NCI-H2196 treated with DMSO at 0.1 percent for 48 hours (cell line): ENCODE results near the gene CMTM2.
A peak's percentile ranks its signal among the peaks of the same experiment; 100 is the strongest.
"Not testable (repeated sequence)": the region's sequence is repeated elsewhere in the genome, so short reads cannot be mapped to it uniquely, and the experiment has no call there.

Experiments
- DNase-seq: peaks from one replicate; lab custom pipeline; 2025; ENCODE audit not compliant: unreplicated experiment; lab: John Stamatoyannopoulos, UW

The CMTM2 gene

GRCh38 chr16:66605979-66606751 is 26.9 kb downstream of the CMTM2 start:
- no peak for DNase-seq

- DNase-seq, result peak; percentile 22
Observed at GRCh38 chr16:66608241-66609138, 29.2 kb downstream of the CMTM2 start.

DNA sequence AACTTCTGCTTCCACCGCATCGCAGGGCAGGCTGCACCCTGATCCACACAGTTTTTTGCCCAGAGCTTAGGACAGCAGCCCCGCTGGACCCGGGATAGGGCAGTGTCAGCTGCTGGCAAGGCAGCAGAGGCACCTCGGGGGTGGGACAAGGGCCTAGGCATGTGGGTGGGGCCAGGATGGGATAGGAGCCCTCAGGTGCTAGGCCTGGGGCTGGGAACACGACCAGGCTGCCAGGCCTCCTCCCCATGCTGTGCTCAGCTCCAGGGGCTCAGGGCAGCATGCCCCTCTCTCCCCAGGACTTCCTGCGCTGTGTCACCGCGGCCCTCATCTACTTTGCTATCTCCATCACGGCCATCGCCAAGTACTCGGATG is 29.9 kb downstream of the CMTM2 start:
- DNase-seq, result no peak

DNA sequence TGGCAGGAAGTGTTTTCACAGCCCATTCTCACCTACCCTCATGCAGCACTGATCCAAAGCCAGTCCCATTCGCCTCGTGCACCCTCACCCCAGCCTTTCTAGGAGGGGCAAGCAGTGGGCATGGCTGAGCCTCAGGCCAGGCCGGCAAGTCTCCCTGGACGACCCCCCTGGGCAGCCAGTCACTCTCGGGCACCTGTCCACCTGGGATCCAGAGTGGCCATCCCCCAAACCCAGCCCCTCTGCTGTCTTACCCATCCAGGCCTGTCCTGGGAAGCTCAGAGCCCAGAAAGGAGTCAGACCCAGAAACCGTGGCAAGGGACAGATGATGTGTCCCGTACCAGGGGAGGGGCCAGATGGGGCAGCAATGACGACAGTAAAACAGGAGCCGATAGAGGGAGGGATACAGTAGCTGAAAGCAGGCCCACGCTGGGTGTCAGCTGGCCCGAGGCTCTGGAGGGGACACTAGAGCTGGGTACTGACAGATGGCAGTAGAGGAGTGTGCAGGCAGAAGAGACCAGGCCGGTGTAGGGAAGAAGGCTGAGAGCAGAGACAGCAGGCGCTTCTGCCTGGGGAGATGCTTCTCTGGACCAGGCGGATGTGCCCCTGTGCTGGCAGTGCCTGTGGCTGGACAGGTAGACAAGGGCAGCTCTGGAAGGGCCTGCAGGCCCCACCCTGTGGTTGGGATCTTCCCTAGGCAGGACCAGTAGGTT is 31.0 kb downstream of the CMTM2 start:
- no peak for DNase-seq

DNA sequence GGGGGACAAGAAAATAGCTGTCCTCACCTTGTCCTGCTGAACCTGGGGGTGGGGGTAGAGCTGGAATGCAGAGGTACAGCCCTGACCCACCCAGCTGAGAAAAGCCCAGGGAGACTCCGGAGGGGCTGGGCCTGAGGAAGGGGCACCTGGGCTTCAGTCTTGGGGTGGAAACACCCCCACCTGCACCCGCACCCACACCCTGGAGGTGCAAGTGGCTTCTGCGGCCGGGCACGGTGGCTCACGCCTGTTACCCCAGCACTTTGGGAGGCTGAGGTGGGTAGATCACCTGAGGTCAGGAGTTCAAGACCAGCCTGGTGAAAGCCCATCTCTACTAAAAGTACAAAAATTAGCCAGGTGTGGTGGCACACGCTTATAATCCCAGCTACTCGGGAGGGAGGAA is 32.6 kb downstream of the CMTM2 start:
- DNase-seq, result not testable (repeated sequence)

DNA sequence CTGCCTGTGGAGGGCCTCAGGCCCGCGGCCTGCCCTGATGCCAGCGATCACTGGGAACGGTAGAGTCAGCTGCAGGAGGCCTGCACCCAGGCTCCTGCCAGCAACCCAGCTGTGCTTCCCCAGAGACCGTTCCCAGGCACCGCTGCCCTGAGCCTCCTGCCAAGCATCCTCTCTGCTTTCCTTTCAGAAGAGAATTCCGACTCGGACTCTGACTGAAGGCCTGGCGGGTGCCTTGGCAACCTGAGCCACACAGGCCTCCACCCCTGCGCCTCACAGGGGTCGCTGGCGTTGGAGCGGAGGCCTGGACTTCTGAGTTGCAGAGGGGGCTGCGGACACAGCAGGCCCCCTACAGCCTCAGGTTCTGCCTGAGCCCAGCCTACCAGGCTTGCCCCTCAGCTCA is 33.2 kb downstream of the CMTM2 start:
- DNase-seq, result no peak

DNA sequence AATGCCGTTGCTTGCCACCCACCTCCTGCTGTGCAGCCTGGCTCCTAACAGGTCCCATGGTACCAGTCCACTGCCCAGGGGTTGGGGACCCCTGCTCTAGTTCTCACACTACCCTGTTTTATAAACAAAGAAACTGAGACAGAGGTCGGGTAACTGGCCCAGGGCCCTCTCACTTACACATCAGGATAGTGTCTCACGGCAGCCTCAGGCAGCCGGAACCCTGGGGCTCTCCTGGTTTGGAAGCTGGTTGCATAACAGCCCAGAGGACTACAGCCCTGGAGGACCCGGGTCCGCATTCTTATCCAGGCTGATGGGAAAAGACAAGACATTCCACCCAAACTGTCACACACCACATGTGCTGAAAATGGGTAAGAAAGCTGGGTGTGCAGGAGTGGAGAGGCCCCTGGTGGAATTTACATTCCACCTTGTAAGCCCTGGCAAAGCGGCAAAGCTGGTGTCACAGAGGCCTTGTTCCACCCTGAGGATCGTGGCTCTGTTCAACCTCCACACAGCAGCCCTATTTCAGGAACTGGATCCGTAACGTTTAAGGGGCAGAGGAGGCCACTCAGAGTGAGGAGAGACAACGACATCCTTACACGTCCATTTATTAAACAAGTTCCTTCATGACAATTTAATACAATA is 35.0 kb downstream of the CMTM2 start:
- no peak for DNase-seq

- DNase-seq, result no peak
Observed at GRCh38 chr16:66616169-66616568, 36.9 kb downstream of the CMTM2 start.

- DNase-seq, result no peak
Observed at GRCh38 chr16:66616592-66616991, 37.3 kb downstream of the CMTM2 start.

- DNase-seq, result no peak
Observed at GRCh38 chr16:66617010-66617434, 37.8 kb downstream of the CMTM2 start.

DNA sequence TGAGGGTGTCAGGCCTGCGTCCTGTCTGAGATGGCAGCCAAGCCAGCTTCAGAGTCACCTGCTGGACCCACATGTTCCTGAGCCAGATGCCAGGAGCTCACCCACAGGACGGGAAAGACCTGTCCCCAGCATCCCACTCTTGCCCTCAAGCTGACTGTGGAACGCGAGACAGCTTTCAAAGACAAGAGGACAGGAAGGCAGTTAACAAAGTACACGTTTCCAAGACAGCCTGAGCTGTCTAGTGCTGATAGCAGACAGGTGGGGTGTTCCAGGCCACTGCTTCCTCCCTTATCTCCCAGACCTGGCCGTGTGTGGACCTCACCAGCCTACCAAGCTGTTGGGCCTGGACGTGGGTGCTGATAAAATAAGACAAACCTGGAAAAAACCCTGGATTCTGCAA is 38.5 kb downstream of the CMTM2 start:
- no peak for DNase-seq

DNA sequence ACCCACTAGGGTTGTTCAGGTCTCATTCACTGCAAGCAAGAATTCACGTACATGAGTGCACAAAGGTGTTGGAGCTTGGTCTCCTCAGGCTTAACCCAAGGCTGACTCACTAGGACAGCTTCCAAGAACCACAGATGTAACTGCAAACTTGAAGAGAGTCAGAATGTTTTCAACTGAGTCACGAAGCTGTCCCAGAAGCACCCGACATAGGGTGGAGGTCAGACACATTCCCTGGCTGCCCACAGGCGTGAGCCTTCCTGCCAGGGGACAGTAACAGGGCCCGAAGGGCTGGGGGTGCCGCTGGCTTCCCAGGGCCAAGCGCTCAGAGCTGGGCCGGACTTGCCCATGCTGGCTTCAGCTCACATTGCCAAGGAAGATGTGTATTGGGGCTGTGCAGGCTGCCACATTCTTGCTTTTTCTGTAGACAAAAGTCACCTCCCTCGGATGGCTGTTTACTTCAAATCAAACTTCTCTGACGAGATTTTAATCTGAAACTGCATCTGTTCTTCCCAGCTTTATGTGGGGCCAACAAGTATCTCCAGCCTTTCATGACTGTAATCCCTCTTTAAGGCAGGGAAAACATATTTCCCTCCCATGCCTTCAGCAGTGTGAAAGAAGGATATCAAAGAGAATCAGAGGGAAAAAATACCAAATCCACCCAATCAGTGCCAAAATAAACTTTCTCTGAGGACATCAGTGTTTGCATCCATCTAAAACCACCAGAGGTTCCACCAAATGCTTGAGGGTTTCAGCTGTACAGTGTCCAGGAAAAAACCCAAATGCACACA is 39.5 kb downstream of the CMTM2 start:
- no peak for DNase-seq

DNA sequence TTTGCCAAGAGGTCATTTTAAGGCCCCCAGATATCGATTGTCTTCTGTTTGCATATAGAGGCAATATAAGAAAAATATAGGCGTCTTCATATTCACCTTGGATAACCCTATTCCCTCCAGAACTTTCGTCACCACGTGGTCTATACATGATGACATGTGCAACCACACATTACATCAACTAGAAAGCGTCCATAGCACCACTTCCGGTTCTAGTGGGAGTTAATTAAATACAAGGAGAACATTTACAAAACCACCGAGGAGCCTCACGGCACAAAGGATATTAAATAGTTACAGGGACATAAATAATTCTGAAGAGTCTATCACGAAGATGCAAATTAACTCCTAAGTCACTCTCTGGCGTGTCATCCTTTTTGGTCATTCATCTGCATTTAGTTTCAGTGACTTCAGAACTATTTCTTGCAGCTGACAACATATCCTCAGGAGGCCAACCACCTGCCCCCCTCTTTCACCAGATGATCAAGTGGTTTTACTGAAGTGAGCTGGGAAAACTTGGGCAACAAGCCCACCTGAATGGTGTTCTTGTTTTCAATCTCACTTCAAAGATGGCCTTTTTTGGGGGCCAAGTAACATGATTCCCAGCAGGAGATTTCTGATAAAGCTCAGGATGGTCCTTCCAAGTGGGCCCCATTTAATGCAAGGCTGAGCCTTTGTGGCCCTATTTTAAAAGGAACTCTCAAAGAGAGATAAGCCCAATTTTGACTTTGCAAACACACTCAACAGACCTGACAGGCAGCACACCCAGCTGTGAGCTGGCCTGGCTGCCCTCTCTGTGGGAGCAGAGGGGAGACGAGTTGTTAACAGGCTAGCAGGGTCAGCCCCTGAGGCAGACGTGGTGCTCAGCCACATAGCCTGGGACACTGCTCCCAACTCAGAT is 40.5 kb downstream of the CMTM2 start:
- no peak for DNase-seq

- DNase-seq, result no peak
Observed at GRCh38 chr16:66620429-66620795, 41.1 kb downstream of the CMTM2 start.

DNA sequence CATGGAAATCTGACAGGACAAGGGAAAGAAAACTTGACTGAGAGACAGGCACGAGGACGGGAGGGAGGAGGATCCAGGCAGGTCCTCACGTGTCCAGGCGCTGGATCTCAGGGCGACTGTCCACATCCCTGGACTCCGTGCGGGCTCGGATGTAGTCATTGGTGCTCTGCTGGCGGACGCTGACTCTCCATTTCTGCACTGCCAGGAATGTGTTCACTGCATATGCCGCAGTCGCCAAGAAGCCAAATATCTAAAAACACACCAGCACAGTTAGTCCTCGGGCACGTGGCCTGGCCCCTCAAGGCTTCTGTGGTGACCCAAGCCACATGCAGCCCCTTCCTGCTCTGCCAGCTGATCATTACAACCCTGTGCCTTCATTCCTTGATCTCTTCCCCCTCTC is 42.7 kb downstream of the CMTM2 start:
- DNase-seq, result no peak

- no peak for DNase-seq
Observed at GRCh38 chr16:66622863-66623262, 43.6 kb downstream of the CMTM2 start.

GRCh38 chr16:66623755-66624154 is 44.5 kb downstream of the CMTM2 start:
- DNase-seq, result no peak

- not testable (repeated sequence) for DNase-seq
Observed at GRCh38 chr16:66627611-66628378, 48.5 kb downstream of the CMTM2 start.

GRCh38 chr16:66629856-66630255 is 50.6 kb downstream of the CMTM2 start:
- DNase-seq, result no peak
